ENCODE results near the gene ALDH1A1.

Gene ALDH1A1

GRCh38 chr9:72979405-72980100 is 26.7 kb upstream of the ALDH1A1 start:
- no peak for DNase-seq

GRCh38 chr9:72978744-72979143 is 25.9 kb upstream of the ALDH1A1 start:
- DNase-seq: peak; percentile 77

GRCh38 chr9:72977670-72978069 is 24.8 kb upstream of the ALDH1A1 start:
- no peak for DNase-seq

- no peak for DNase-seq
Observed at GRCh38 chr9:72974501-72974900, 21.6 kb upstream of the ALDH1A1 start.

- no peak for DNase-seq
Observed at GRCh38 chr9:72972636-72973035, 19.8 kb upstream of the ALDH1A1 start.

GRCh38 chr9:72971411-72971810 is 18.6 kb upstream of the ALDH1A1 start:
- DNase-seq: no peak

GRCh38 chr9:72960446-72960845 is 7.6 kb upstream of the ALDH1A1 start:
- no peak for DNase-seq

- no peak for DNase-seq
Observed at GRCh38 chr9:72958485-72959281, 5.8 kb upstream of the ALDH1A1 start.

- DNase-seq: no peak
Observed at GRCh38 chr9:72955571-72955970, 2.7 kb upstream of the ALDH1A1 start.

GRCh38 chr9:72955126-72955455 is 2.2 kb upstream of the ALDH1A1 start:
- DNase-seq: no peak

GRCh38 chr9:72954431-72955125 is 1.7 kb upstream of the ALDH1A1 start:
- no peak for DNase-seq

GRCh38 chr9:72952381-72952690 is 517 bp downstream of the ALDH1A1 start:
- DNase-seq: no peak

GRCh38 chr9:72951520-72952380 is 1.1 kb downstream of the ALDH1A1 start:
- no peak for DNase-seq

GRCh38 chr9:72950875-72951442 is 1.9 kb downstream of the ALDH1A1 start:
- DNase-seq: no peak

- DNase-seq: no peak
Observed at GRCh38 chr9:72949918-72950325, 2.9 kb downstream of the ALDH1A1 start.

GRCh38 chr9:72949244-72949582 is 3.6 kb downstream of the ALDH1A1 start:
- no peak for DNase-seq

GRCh38 chr9:72948575-72949243 is 4.1 kb downstream of the ALDH1A1 start:
- DNase-seq: no peak

- no peak for DNase-seq
Observed at GRCh38 chr9:72947984-72948465, 4.8 kb downstream of the ALDH1A1 start.

GRCh38 chr9:72946821-72947220 is 6.0 kb downstream of the ALDH1A1 start:
- no peak for DNase-seq

GRCh38 chr9:72946318-72946717 is 6.5 kb downstream of the ALDH1A1 start:
- no peak for DNase-seq

GRCh38 chr9:72945391-72945790 is 7.5 kb downstream of the ALDH1A1 start:
- DNase-seq: no peak
